CD4-positive, CD25-positive, alpha-beta regulatory T cell (primary cell): ENCODE data around the gene UBE2F. TPM values are rescaled to one million over a fixed set of nuclear protein-coding genes. Genes with fewer than 3 reads are reported as not detected.
A peak's percentile ranks its signal among the peaks of the same experiment; 100 is the strongest.
"Not testable (repeated sequence)": the region's sequence is repeated elsewhere in the genome, so short reads cannot be mapped to it uniquely, and the experiment has no call there.

Source experiments
- ATAC-seq, 2 donors: fragments of 150-1000 bp; cut with Tn5 transposase; one replicate each; pipeline ENCODE4 v1.10.0; 2021; ENCODE audit warnings: low read depth in 2 of 2, moderate number of reproducible peaks in 2 of 2, moderate library complexity in 1 of 2
- DNase-seq, 3 donors: peaks; one replicate each; pipeline versions ENCODE4 v3.0.0 to v3.0.0-alpha.2; 2012 to 2022; ENCODE audit warnings: mixed read lengths in 1 of 3
- H3K27ac ChIP-seq: one replicate; pipeline ENCODE4 v1.7.0; 2013; ENCODE audit warnings: mild to moderate bottlenecking, low read length; ENCODE audit not compliant: insufficient read depth, poor library complexity, severe bottlenecking
- H3K27me3 ChIP-seq: one replicate; pipeline ENCODE4 v1.7.0; 2013; ENCODE audit warnings: low read length; ENCODE audit not compliant: control insufficient read depth, insufficient read depth
- H3K36me3 ChIP-seq: one replicate; pipeline ENCODE4 v1.7.0; 2013; ENCODE audit warnings: mild to moderate bottlenecking, low read length, moderate library complexity; ENCODE audit not compliant: control insufficient read depth, insufficient read depth
- H3K4me1 ChIP-seq: 2 replicates; pipeline ENCODE4 v1.7.0; 2013; ENCODE audit warnings: mild to moderate bottlenecking, low read length; ENCODE audit not compliant: insufficient read depth, control insufficient read depth, poor library complexity, severe bottlenecking
- H3K4me3 ChIP-seq: one replicate; pipeline ENCODE4 v1.7.0; 2013; ENCODE audit warnings: low read depth, mild to moderate bottlenecking, low read length, moderate library complexity
- H3K9me3 ChIP-seq, 2 experiments: 1 replicate in 1 of 2; 2 replicates in 1 of 2; pipeline ENCODE4 v1.7.0; 2013; ENCODE audit warnings: low read length in 2 of 2, mild to moderate bottlenecking in 1 of 2, moderate library complexity in 1 of 2; ENCODE audit not compliant: control insufficient read depth in 2 of 2
- H3K27ac Mint-ChIP-seq, 3 donors: one replicate each; pipeline ENCODE4 v1.8.0; 2020 to 2022; ENCODE audit warnings: mild to moderate bottlenecking in 3 of 3, mixed read lengths in 3 of 3, moderate library complexity in 2 of 3
- H3K27me3 Mint-ChIP-seq: one replicate; pipeline ENCODE4 v1.8.0; 2022; ENCODE audit warnings: mild to moderate bottlenecking, mixed read lengths
- H3K36me3 Mint-ChIP-seq: one replicate; pipeline ENCODE4 v1.8.0; 2020; ENCODE audit warnings: mixed read lengths
- H3K4me1 Mint-ChIP-seq, 4 donors: one replicate each; pipeline ENCODE4 v1.8.0; 2020 to 2022; ENCODE audit warnings: mixed read lengths in 4 of 4, mild to moderate bottlenecking in 1 of 4
- H3K4me3 Mint-ChIP-seq, 4 donors: one replicate each; pipeline ENCODE4 v1.8.0; 2020 to 2022; ENCODE audit warnings: mild to moderate bottlenecking in 4 of 4, mixed read lengths in 4 of 4, moderate library complexity in 3 of 4
- H3K9me3 Mint-ChIP-seq, 7 donors: one replicate each; pipeline ENCODE4 v1.8.0; 2020 to 2022; ENCODE audit warnings: mixed read lengths in 7 of 7, mild to moderate bottlenecking in 3 of 7, moderate library complexity in 2 of 7
- polyA plus RNA-seq, 4 donors: library from polyadenylated mRNA; unstranded; fragments of 300-500 nt; fragmentation: Illumina TruSeq; gene quantifications; one replicate each; pipeline ENCODE4 v1.2.3, GENCODE V29; 2021
- total RNA-seq: library from RNA; stranded (reverse); gene quantifications from one replicate; pipeline ENCODE4 v1.2.3, GENCODE V29; 2022

UBE2F gene
- total and polyA plus RNA-seq, 5 donors from 2014 or later = 44.3 to 137 (median 105) TPM

- Mint-ChIP-seq H3K4me3 (peak overlapping the region in 3 of 4 donors; percentile 12 to 54 (median 49)), H3K4me1 (peaks cover 23 to 76% (median 36%) of the 10 kb centered on the region in 4 donors), H3K27me3 (peaks cover 11% of the 10 kb centered on the region), H3K27ac (peak overlapping the region; percentile 64 to 78 (median 73)), H3K9me3 (peaks cover 3 to 26% (median 9%) of the 10 kb centered on the region in 7 donors), H3K36me3 (peaks cover 3% of the 10 kb centered on the region)
- Histone ChIP-seq H3K27ac (no peak overlapping the region), H3K4me3 (no peak overlapping the region), H3K36me3 (no peaks in the 10 kb centered on the region), H3K4me1 (peaks cover 46% of the 10 kb centered on the region), H3K27me3 (no peaks in the 10 kb centered on the region), H3K9me3 (peaks cover 4 to 24% of the 10 kb centered on the region in 2 experiments)
- no peak for ATAC-seq
- DNase-seq = no peak
Observed at GRCh38 chr2:237944302-237944701, 22.5 kb upstream of the UBE2F start.

DNA sequence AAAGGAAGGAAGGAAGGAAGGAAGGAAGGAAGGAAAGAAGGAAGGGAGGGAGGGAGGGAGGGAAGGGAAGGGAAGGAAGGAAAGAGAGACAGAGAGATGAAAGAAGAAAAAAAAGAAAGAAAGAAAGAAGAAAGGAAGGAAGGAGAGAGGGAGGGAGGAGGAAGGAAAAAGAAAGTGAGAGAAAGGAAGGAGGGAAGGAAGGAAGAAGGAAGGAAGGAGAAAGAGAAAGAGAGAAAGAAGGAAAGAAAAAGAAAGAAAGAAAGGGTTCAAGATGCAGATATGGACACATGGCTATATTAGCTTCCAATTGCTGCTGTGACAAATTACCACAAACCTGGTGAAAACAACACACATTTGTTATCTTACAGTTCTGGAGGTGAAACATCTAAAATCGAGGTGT is 20.4 kb upstream of the UBE2F start:
- H3K4me3 ChIP-seq = no peak overlapping the region
- peak overlapping the region in 1 of 4 donors; percentile 72 for H3K4me3 Mint-ChIP-seq
- no peaks in the 10 kb centered on the region for H3K36me3 ChIP-seq
- H3K36me3 Mint-ChIP-seq = peaks cover 3% of the 10 kb centered on the region
- H3K27ac Mint-ChIP-seq = peak overlapping the region in 1 of 3 donors; percentile 53
- no peaks in the 10 kb centered on the region for H3K27me3 ChIP-seq
- no peak for ATAC-seq
- H3K27ac ChIP-seq = no peak overlapping the region
- H3K4me1 Mint-ChIP-seq = peaks cover 15 to 57% (median 21%) of the 10 kb centered on the region in 4 donors
- H3K27me3 Mint-ChIP-seq = peaks cover 11% of the 10 kb centered on the region
- peaks cover 35% of the 10 kb centered on the region for H3K4me1 ChIP-seq
- no peak for DNase-seq
- H3K9me3 ChIP-seq = peaks cover 4 to 16% of the 10 kb centered on the region in 2 experiments
- H3K9me3 Mint-ChIP-seq = peaks cover 0 to 20% (median 5%) of the 10 kb centered on the region in 7 donors

- not testable (repeated sequence) for H3K27me3 ChIP-seq, ATAC-seq, H3K4me1 ChIP-seq, H3K36me3 ChIP-seq, H3K9me3 Mint-ChIP-seq, H3K36me3 Mint-ChIP-seq, DNase-seq, H3K27ac Mint-ChIP-seq, H3K4me3 Mint-ChIP-seq, H3K9me3 ChIP-seq, H3K4me3 ChIP-seq, H3K27ac ChIP-seq
- Mint-ChIP-seq H3K27me3 (peaks cover 27% of the 10 kb centered on the region), H3K4me1 (peaks cover 0 to 22% (median 3%) of the 10 kb centered on the region in 4 donors)
Observed at GRCh38 chr2:237951354-237951753, 15.5 kb upstream of the UBE2F start.

GRCh38 chr2:237951878-237952277 is 14.9 kb upstream of the UBE2F start:
- Mint-ChIP-seq H3K36me3 (no peaks in the 10 kb centered on the region), H3K9me3 (peaks cover 0 to 4% (median 0%) of the 10 kb centered on the region in 7 donors), H3K27ac (no peak overlapping the region), H3K27me3 (peaks cover 30% of the 10 kb centered on the region), H3K4me3 (no peak overlapping the region), H3K4me1 (peaks cover under 1 to 22% (median 4%) of the 10 kb centered on the region in 4 donors)
- ATAC-seq (no peak), DNase-seq (no peak)
- Histone ChIP-seq H3K27me3 (peaks cover 5% of the 10 kb centered on the region), H3K4me3 (no peak overlapping the region), H3K4me1 (peaks cover 8% of the 10 kb centered on the region), H3K36me3 (no peaks in the 10 kb centered on the region), H3K27ac (no peak overlapping the region), H3K9me3 (no peaks in the 10 kb centered on the region)

- DNase-seq (no peak), ATAC-seq (no peak)
- no peaks in the 10 kb centered on the region for H3K36me3 ChIP-seq
- no peak overlapping the region for H3K27ac ChIP-seq
- peaks cover 4 to 25% (median 6%) of the 10 kb centered on the region in 4 donors for H3K4me1 Mint-ChIP-seq
- no peaks in the 10 kb centered on the region for H3K9me3 Mint-ChIP-seq
- no peak overlapping the region for H3K4me3 Mint-ChIP-seq
- H3K36me3 Mint-ChIP-seq = no peaks in the 10 kb centered on the region
- no peak overlapping the region for H3K4me3 ChIP-seq
- peaks cover 30% of the 10 kb centered on the region for H3K27me3 Mint-ChIP-seq
- peaks cover 6% of the 10 kb centered on the region for H3K27me3 ChIP-seq
- no peaks in the 10 kb centered on the region for H3K9me3 ChIP-seq
- H3K27ac Mint-ChIP-seq = no peak overlapping the region
- peaks cover 8% of the 10 kb centered on the region for H3K4me1 ChIP-seq
Observed at GRCh38 chr2:237952851-237953250, 14.0 kb upstream of the UBE2F start.

DNA sequence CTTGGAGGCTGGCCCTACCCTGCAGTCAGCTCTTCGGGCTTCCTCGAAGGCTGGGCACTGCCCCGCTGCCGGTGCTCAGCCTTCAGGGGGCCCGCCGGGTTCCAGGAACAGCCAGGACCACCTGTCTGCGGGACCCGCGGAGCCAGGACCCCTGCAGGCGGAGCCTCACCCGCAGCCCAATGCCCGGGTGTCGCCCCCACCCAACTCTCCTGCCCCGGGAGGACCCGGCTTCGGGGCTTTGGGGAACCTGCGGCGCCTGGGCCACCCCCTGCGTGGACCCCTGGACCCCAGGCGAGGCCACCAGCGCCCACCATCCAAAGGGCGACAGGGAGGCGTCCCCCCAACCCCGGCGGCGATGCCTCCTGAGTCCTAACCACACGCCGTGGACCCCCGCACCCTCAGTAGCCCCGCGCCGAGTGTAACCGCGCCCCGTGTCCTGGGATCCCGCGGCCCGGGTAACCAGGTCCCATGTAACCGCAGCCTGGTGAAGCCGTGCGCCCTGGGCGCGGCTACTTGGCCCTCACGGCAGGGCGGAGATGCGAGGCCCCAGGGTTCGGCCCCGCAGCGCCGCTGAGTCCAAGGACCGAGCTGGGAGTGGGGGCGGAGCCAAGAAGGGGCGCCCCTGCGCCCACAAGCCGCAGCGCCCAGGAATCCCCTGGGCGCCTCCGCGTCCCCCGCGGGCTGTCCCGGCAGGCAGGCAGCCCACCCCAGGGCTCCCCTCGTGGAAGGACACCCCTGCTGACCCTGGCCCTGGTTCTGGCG is 11.0 kb upstream of the UBE2F start:
- H3K4me3 ChIP-seq = no peak overlapping the region
- H3K27me3 ChIP-seq = peaks cover 6% of the 10 kb centered on the region
- H3K4me1 Mint-ChIP-seq = peaks cover 4 to 23% (median 6%) of the 10 kb centered on the region in 4 donors
- H3K9me3 Mint-ChIP-seq = peaks cover 0 to 2% (median 0%) of the 10 kb centered on the region in 7 donors
- H3K27ac ChIP-seq = no peak overlapping the region
- no peaks in the 10 kb centered on the region for H3K9me3 ChIP-seq
- no peak overlapping the region for H3K4me3 Mint-ChIP-seq
- no peaks in the 10 kb centered on the region for H3K36me3 Mint-ChIP-seq
- no peak for DNase-seq
- peaks cover 8% of the 10 kb centered on the region for H3K4me1 ChIP-seq
- H3K36me3 ChIP-seq = no peaks in the 10 kb centered on the region
- H3K27me3 Mint-ChIP-seq = peaks cover 35% of the 10 kb centered on the region
- no peak overlapping the region for H3K27ac Mint-ChIP-seq
- ATAC-seq = peak in 1 of 2 donors; percentile 14

DNA sequence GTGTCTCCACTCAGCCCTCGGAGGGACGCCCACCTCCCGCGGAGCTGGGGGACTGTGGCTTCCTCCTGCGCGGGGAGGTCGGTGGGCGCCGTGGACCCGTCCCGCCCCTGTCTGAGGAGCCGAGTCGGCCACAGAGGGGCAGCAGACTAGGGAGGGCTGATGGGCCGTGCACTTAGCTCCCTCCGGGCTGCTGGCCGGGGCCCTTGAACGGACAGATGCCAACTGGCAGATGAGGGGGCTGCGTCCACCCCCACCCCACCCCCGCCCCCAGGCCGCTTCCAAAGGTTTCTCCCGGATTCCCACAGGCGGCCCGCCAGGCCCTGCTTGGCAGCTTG is 10.4 kb upstream of the UBE2F start:
- no peaks in the 10 kb centered on the region for H3K36me3 ChIP-seq
- H3K9me3 ChIP-seq = peaks cover 0 to under 1% of the 10 kb centered on the region in 2 experiments
- H3K36me3 Mint-ChIP-seq = no peaks in the 10 kb centered on the region
- H3K9me3 Mint-ChIP-seq = peaks cover 0 to 3% (median 0%) of the 10 kb centered on the region in 7 donors
- peaks cover 35% of the 10 kb centered on the region for H3K27me3 Mint-ChIP-seq
- H3K27me3 ChIP-seq = peaks cover 6% of the 10 kb centered on the region
- H3K27ac Mint-ChIP-seq = no peak overlapping the region
- H3K4me3 Mint-ChIP-seq = no peak overlapping the region
- peaks cover 4 to 23% (median 6%) of the 10 kb centered on the region in 4 donors for H3K4me1 Mint-ChIP-seq
- no peak overlapping the region for H3K27ac ChIP-seq
- no peak for ATAC-seq
- no peak for DNase-seq
- no peak overlapping the region for H3K4me3 ChIP-seq
- H3K4me1 ChIP-seq = peaks cover 8% of the 10 kb centered on the region

DNA sequence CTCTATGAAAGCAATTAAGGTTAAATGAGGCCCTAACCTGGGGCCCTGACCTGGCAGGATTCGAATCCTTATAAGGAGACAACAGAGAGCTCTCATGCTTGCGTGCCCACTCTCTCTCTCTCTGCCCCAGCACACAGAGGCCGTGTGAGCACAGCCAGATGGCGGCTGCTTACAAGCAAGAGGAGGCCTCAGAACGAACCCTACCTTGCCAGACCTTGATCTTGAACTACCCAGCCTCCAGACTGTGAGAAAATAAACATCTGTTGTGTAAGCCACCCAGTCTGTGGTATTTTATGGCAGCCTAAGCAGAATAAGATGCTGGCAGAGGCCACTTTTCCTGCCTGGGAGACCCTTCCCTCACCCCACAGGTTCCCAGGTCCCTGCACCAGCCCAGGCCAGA is 5.2 kb upstream of the UBE2F start:
- no peaks in the 10 kb centered on the region for H3K36me3 ChIP-seq
- Mint-ChIP-seq H3K4me1 (peaks cover 8 to 15% (median 11%) of the 10 kb centered on the region in 4 donors), H3K27me3 (peaks cover 18% of the 10 kb centered on the region)

More for the DNA sequence above, 5.2 kb upstream of the UBE2F start:
- Mint-ChIP-seq H3K36me3 (no peaks in the 10 kb centered on the region), H3K27ac (no peak overlapping the region), H3K9me3 (peaks cover 0 to 15% (median 3%) of the 10 kb centered on the region in 7 donors), H3K4me3 (peak overlapping the region in 1 of 4 donors; percentile 29)
- Histone ChIP-seq H3K9me3 (peaks cover 11 to 18% of the 10 kb centered on the region in 2 experiments), H3K27ac (no peak overlapping the region), H3K4me1 (peaks cover 5% of the 10 kb centered on the region), H3K4me3 (no peak overlapping the region), H3K27me3 (peaks cover 3% of the 10 kb centered on the region)
- DNase-seq = no peak
- no peak for ATAC-seq
